ENCODE measurements around the gene ENDOD1. TPM values are rescaled to one million over a fixed set of nuclear protein-coding genes. Genes with fewer than 3 reads are reported as not detected.

ENDOD1 gene
- polyA plus RNA-seq, 3 donors, result 1.3 to 3.4 (median 3.2) TPM

GRCh38 chr11:95137299-95137698 is 47.7 kb downstream of the ENDOD1 start:
- Histone ChIP-seq H2AFZ (ENCODE audit: insufficient read depth, low read depth, low read length, poor library complexity, severe bottlenecking) (no peak overlapping the region), H3K4me3 (replicated peaks in 1 of 3; ENCODE audit: low read depth in 2 of 3, low read length in 3 of 3) (no peak overlapping the region), H3K4me1 (ENCODE audit: control insufficient read depth in 1 of 2, insufficient read depth in 2 of 2, low read length in 2 of 2) (no peaks in the 10 kb centered on the region), H3K27ac (ENCODE audit: low read depth in 1 of 2, low read length in 2 of 2) (no peak overlapping the region), H3K79me2 (ENCODE audit: insufficient read depth, low read length) (no peaks in the 10 kb centered on the region), H4K20me1 (ENCODE audit: insufficient read depth, low read length) (no peaks in the 10 kb centered on the region), H3K27me3 (ENCODE audit: control insufficient read depth in 2 of 2, insufficient read depth in 2 of 2, low read length in 2 of 2) (peaks cover 5 to 8% of the 10 kb centered on the region in 2 donors), H3K9me3 (replicated peaks in 1 of 2; ENCODE audit: control insufficient read depth in 1 of 2, insufficient read depth in 1 of 2, low read length in 2 of 2) (no peaks in the 10 kb centered on the region), H3K4me2 (replicated peaks; ENCODE audit: extremely low read depth, low read length, poor library complexity, severe bottlenecking) (no peak overlapping the region), H3K36me3 (replicated peaks in 1 of 2; ENCODE audit: control insufficient read depth in 1 of 2, insufficient read depth in 2 of 2, low read length in 2 of 2) (no peaks in the 10 kb centered on the region), H3K9ac (ENCODE audit: insufficient read depth, low read length, poor library complexity, severe bottlenecking) (no peak overlapping the region)
- no peak for DNase-seq
- TF ChIP-seq CTCF (IDR thresholded peaks at IDR 0.05), result no peak
- H3K27ac Mint-ChIP-seq, result no peak overlapping the region
- H3K9me3 Mint-ChIP-seq, result no peaks in the 10 kb centered on the region
- no peaks in the 10 kb centered on the region for H3K36me3 Mint-ChIP-seq
- H3K4me1 Mint-ChIP-seq, result peaks cover 4% of the 10 kb centered on the region
- no peak overlapping the region for H3K4me3 Mint-ChIP-seq
- H3K27me3 Mint-ChIP-seq (ENCODE audit: low read depth in 3 of 3), result peaks cover 0 to 4% (median 3%) of the 10 kb centered on the region in 3 donors
- intact Hi-C loops (cut with micrococcal nuclease), result no loop called here

- no CpG with 5 or more reads among the region's 2 CpGs for WGBS (ENCODE audit: insufficient coverage)
- H3K36me3 Mint-ChIP-seq, result no peaks in the 10 kb centered on the region
- no peak for TF ChIP-seq CTCF (IDR thresholded peaks at IDR 0.05)
- Histone ChIP-seq H3K4me2 (replicated peaks; ENCODE audit: extremely low read depth, low read length, poor library complexity, severe bottlenecking) (no peak overlapping the region), H3K4me1 (ENCODE audit: control insufficient read depth in 1 of 2, insufficient read depth in 2 of 2, low read length in 2 of 2) (no peaks in the 10 kb centered on the region), H3K27ac (ENCODE audit: low read depth in 1 of 2, low read length in 2 of 2) (no peak overlapping the region), H3K27me3 (ENCODE audit: control insufficient read depth in 2 of 2, insufficient read depth in 2 of 2, low read length in 2 of 2) (peaks cover 5 to 9% of the 10 kb centered on the region in 2 donors), H3K9ac (ENCODE audit: insufficient read depth, low read length, poor library complexity, severe bottlenecking) (no peak overlapping the region), H2AFZ (ENCODE audit: insufficient read depth, low read depth, low read length, poor library complexity, severe bottlenecking) (no peak overlapping the region), H3K36me3 (replicated peaks in 1 of 2; ENCODE audit: control insufficient read depth in 1 of 2, insufficient read depth in 2 of 2, low read length in 2 of 2) (no peaks in the 10 kb centered on the region), H3K79me2 (ENCODE audit: insufficient read depth, low read length) (no peaks in the 10 kb centered on the region), H3K9me3 (replicated peaks in 1 of 2; ENCODE audit: control insufficient read depth in 1 of 2, insufficient read depth in 1 of 2, low read length in 2 of 2) (no peaks in the 10 kb centered on the region), H3K4me3 (replicated peaks in 1 of 3; ENCODE audit: low read depth in 2 of 3, low read length in 3 of 3) (no peak overlapping the region), H4K20me1 (ENCODE audit: insufficient read depth, low read length) (no peaks in the 10 kb centered on the region)
- no peaks in the 10 kb centered on the region for H3K4me1 Mint-ChIP-seq
- intact Hi-C loops (cut with micrococcal nuclease), result no loop called here
- no peaks in the 10 kb centered on the region for H3K9me3 Mint-ChIP-seq
- peaks cover 0 to 6% (median 4%) of the 10 kb centered on the region in 3 donors for H3K27me3 Mint-ChIP-seq (ENCODE audit: low read depth in 3 of 3)
- no peak overlapping the region for H3K27ac Mint-ChIP-seq
- DNase-seq, result no peak
- no peak overlapping the region for H3K4me3 Mint-ChIP-seq
Observed at GRCh38 chr11:95138448-95138847, 48.8 kb downstream of the ENDOD1 start.

Data from CD14-positive monocyte (primary cell).